HepG2 (cell line): Measurements from ENCODE around the gene NR4A2. TPM values are rescaled to one million over a fixed set of nuclear protein-coding genes. Genes with fewer than 3 reads are reported as not detected.

ENCODE experiments used
- ARNT ChIP-seq: fragments of 450-650 bp; IDR thresholded peaks from 2 replicates; pipeline ENCODE4 v1.6.1; 2017
- EZH2 ChIP-seq: conservative IDR thresholded peaks from 2 replicates; pipeline ENCODE4 v1.6.1; 2012; ENCODE audit warnings: mild to moderate bottlenecking, low read depth, low read length, moderate library complexity
- JARID2 ChIP-seq: sonication (generic); formaldehyde crosslinking; IDR thresholded peaks from 2 replicates; pipeline ENCODE4 v1.8.1; 2023; ENCODE audit warnings: missing genetic modification reagents, inconsistent platforms; ENCODE audit not compliant: insufficient replicate concordance
- KAT7 ChIP-seq: IDR thresholded peaks from 2 replicates; pipeline ENCODE4 v1.6.1; 2018; ENCODE audit warnings: borderline replicate concordance, missing compliant biosample characterization
- KDM5B ChIP-seq: sonication (generic); formaldehyde crosslinking; IDR thresholded peaks from 2 replicates; pipeline ENCODE4 v1.4.0; 2020; ENCODE audit warnings: missing genetic modification reagents, mild to moderate bottlenecking, borderline replicate concordance
- MED13 ChIP-seq: sonication (generic); formaldehyde crosslinking; IDR thresholded peaks from 2 replicates; pipeline ENCODE4 v1.5.0; 2020; ENCODE audit warnings: missing genetic modification reagents
- NRL ChIP-seq: sonication (generic); formaldehyde crosslinking; IDR thresholded peaks from 2 replicates; pipeline ENCODE4 v1.5.0; 2020; ENCODE audit warnings: missing genetic modification reagents, mild to moderate bottlenecking, moderate library complexity, borderline replicate concordance
- PHF21A ChIP-seq: sonication (generic); formaldehyde crosslinking; IDR thresholded peaks from 2 replicates; pipeline ENCODE4 v1.5.0; 2020; ENCODE audit warnings: mild to moderate bottlenecking, missing genetic modification reagents
- SRF ChIP-seq: IDR thresholded peaks from 2 replicates; pipeline ENCODE4 v1.6.1; 2011; ENCODE audit warnings: mild to moderate bottlenecking, low read depth, low read length, moderate library complexity
- TBX2 ChIP-seq: sonication (generic); formaldehyde crosslinking; IDR thresholded peaks from 2 replicates; pipeline ENCODE4 v1.5.0; 2020; ENCODE audit warnings: missing genetic modification reagents, mild to moderate bottlenecking, borderline replicate concordance
- ZBTB7B ChIP-seq: sonication (generic); formaldehyde crosslinking; IDR thresholded peaks from 2 replicates; pipeline ENCODE4 v1.4.0; 2020; ENCODE audit warnings: missing genetic modification reagents
- ZNF3 ChIP-seq: IDR thresholded peaks from 2 replicates; pipeline ENCODE4 v1.7.0; 2017; ENCODE audit warnings: inconsistent platforms
- ZNF431 ChIP-seq: sonication (generic); formaldehyde crosslinking; IDR thresholded peaks from 2 replicates; pipeline ENCODE4 v1.9.0; 2022; ENCODE audit warnings: missing genetic modification reagents, low read depth, mild to moderate bottlenecking, borderline replicate concordance
- ZNF451 ChIP-seq: sonication (generic); formaldehyde crosslinking; IDR thresholded peaks from 2 replicates; pipeline ENCODE4 v1.5.0; 2020; ENCODE audit warnings: mild to moderate bottlenecking, missing genetic modification reagents
- ZNF674 ChIP-seq: sonication (generic); formaldehyde crosslinking; IDR thresholded peaks from 2 replicates; pipeline ENCODE4 v1.5.0; 2020; ENCODE audit warnings: low read depth, mild to moderate bottlenecking, missing genetic modification reagents
- ZNF724P ChIP-seq: sonication (generic); formaldehyde crosslinking; IDR thresholded peaks from 2 replicates; pipeline ENCODE4 v1.8.0; 2022; ENCODE audit warnings: missing genetic modification reagents, borderline replicate concordance
- ZNF891 ChIP-seq: sonication (generic); formaldehyde crosslinking; IDR thresholded peaks from 2 replicates; pipeline ENCODE4 v1.5.0; 2020; ENCODE audit warnings: mild to moderate bottlenecking, missing genetic modification reagents
- polyA plus RNA-seq, 8 experiments: library from polyadenylated mRNA; depleted of rRNA in 3 of 8; stranded (reverse) in 7 of 8; unstranded in 1 of 8; fragments of >200 nt; fragmentation: Illumina TruSeq in 4 of 8; extraction: Trizol in 4 of 8; gene quantifications; 2 replicates each; pipeline versions ENCODE4 v1.2.1 to v1.2.3, GENCODE V29; 2011 to 2016; ENCODE audit warnings: low read depth in 4 of 8, missing spikeins in 1 of 8, mixed read lengths in 1 of 8; ENCODE audit not compliant: insufficient read depth in 1 of 8
- total RNA-seq, 5 experiments: library from RNA; depleted of rRNA; stranded (reverse); fragments of >200 nt; fragmentation: Illumina TruSeq; extraction: Trizol; gene quantifications; 2 replicates each; pipeline ENCODE4 v1.2.3, GENCODE V29; 2016; ENCODE audit warnings: low read depth in 1 of 5
- TF ChIP-seq, protein P1 (sequence below): sonication (generic); formaldehyde crosslinking; IDR thresholded peaks from 2 replicates; pipeline ENCODE4 v1.5.0; 2020; ENCODE audit warnings: mild to moderate bottlenecking, missing genetic modification reagents, moderate library complexity
- TF ChIP-seq, protein P2 (sequence below): sonication (generic); formaldehyde crosslinking; IDR thresholded peaks from 2 replicates; pipeline ENCODE4 v1.4.0; 2020; ENCODE audit warnings: missing genetic modification reagents, mild to moderate bottlenecking, borderline replicate concordance
- TF ChIP-seq, protein P3 (sequence below): sonication (generic); formaldehyde crosslinking; IDR thresholded peaks from 2 replicates; pipeline ENCODE4 v1.4.0; 2020; ENCODE audit warnings: mild to moderate bottlenecking, missing genetic modification reagents
- TF ChIP-seq, protein P4 (sequence below): sonication (generic); formaldehyde crosslinking; IDR thresholded peaks from 2 replicates; pipeline ENCODE4 v1.4.0; 2020; ENCODE audit warnings: missing genetic modification reagents
- TF ChIP-seq, protein P5 (sequence below), 2 experiments: fragments of 450-650 bp in 1 of 2; sonication (generic) in 1 of 2; formaldehyde crosslinking; IDR thresholded peaks; 2 replicates each; pipeline versions ENCODE4 v1.5.0 to v1.8.0; 2020 to 2022; ENCODE audit warnings: mild to moderate bottlenecking in 1 of 2, missing genetic modification reagents in 1 of 2
- TF ChIP-seq, protein P6 (sequence below): sonication (generic); formaldehyde crosslinking; IDR thresholded peaks from 2 replicates; pipeline ENCODE4 v1.8.1; 2023; ENCODE audit warnings: mild to moderate bottlenecking, moderate library complexity, missing genetic modification reagents

The NR4A2 gene
- total and polyA plus RNA-seq, 2 of the 13 experiments (the other 11 are each of a cell fraction or from before 2014, with no cell fraction given) = not detected

DNA sequence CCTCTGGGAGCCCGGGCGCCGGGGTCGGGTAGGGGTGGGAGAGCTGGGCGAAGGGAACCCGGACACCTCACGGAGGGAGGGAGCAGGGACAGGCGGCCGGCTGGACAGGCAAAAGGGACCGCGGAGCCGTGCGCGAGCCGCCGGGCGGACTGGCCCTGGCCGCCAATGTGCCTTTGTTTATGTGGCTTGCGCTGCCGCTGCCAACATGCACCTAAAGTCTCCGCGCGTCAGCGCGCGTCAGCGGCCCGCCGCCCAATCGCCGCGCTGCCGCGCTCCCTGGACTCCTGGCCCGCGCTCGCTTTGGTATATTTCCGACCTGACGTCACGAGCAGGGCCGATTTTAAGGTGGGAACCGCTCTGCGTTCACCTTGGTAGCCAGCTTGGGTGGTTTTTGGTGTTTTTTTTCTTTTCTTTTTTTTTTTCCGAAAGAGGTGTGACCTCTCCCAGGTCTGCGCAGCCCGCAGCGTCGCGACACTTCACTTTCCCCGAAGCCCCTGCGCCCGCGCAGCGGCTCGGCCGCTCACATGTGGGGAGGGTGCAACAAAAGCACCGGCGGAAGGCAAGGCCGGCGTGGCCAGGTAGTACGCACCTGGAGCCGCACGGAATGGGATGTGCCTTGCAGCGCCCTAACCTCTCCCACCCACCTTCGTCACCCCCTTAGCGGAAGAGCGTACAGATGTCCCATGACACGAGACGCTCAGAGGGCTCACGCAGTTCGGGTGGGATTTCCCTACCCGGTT is at the start of gene NR4A2 (continued):
- TF ChIP-seq, protein P1, sequence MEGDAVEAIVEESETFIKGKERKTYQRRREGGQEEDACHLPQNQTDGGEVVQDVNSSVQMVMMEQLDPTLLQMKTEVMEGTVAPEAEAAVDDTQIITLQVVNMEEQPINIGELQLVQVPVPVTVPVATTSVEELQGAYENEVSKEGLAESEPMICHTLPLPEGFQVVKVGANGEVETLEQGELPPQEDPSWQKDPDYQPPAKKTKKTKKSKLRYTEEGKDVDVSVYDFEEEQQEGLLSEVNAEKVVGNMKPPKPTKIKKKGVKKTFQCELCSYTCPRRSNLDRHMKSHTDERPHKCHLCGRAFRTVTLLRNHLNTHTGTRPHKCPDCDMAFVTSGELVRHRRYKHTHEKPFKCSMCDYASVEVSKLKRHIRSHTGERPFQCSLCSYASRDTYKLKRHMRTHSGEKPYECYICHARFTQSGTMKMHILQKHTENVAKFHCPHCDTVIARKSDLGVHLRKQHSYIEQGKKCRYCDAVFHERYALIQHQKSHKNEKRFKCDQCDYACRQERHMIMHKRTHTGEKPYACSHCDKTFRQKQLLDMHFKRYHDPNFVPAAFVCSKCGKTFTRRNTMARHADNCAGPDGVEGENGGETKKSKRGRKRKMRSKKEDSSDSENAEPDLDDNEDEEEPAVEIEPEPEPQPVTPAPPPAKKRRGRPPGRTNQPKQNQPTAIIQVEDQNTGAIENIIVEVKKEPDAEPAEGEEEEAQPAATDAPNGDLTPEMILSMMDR (CRISPR knock-in tag) = no peak
- TF ChIP-seq ZNF891 (CRISPR knock-in tag) (no peak), PHF21A (CRISPR knock-in tag) (0 out of 2 replicates have a peak, but pooled peaks have one; percentile 17), ZBTB7B (CRISPR knock-in tag) (0 out of 2 replicates have a peak, but pooled peaks have one; percentile 18), ZNF724P (CRISPR knock-in tag) (no peak), ZNF674 (CRISPR knock-in tag) (no peak), TBX2 (CRISPR knock-in tag) (peak; percentile 53; the same call in 1 of the 2 replicates), MED13 (CRISPR knock-in tag) (no peak), NRL (CRISPR knock-in tag) (peak; percentile 17; the same call in 1 of the 2 replicates), JARID2 (CRISPR knock-in tag) (no peak), EZH2 (no peak), KDM5B (peak; percentile 46; the same call in 1 of the 2 replicates), ZNF451 (CRISPR knock-in tag) (no peak), SRF (peak; percentile 71; the same call in 1 of the 2 replicates), ZNF431 (no peak), ARNT (no peak), KAT7 (CRISPR knock-in tag) (no peak), ZNF3 (no peak)
- TF ChIP-seq, protein P2, sequence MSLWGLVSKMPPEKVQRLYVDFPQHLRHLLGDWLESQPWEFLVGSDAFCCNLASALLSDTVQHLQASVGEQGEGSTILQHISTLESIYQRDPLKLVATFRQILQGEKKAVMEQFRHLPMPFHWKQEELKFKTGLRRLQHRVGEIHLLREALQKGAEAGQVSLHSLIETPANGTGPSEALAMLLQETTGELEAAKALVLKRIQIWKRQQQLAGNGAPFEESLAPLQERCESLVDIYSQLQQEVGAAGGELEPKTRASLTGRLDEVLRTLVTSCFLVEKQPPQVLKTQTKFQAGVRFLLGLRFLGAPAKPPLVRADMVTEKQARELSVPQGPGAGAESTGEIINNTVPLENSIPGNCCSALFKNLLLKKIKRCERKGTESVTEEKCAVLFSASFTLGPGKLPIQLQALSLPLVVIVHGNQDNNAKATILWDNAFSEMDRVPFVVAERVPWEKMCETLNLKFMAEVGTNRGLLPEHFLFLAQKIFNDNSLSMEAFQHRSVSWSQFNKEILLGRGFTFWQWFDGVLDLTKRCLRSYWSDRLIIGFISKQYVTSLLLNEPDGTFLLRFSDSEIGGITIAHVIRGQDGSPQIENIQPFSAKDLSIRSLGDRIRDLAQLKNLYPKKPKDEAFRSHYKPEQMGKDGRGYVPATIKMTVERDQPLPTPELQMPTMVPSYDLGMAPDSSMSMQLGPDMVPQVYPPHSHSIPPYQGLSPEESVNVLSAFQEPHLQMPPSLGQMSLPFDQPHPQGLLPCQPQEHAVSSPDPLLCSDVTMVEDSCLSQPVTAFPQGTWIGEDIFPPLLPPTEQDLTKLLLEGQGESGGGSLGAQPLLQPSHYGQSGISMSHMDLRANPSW (CRISPR knock-in tag) = no peak
- TF ChIP-seq, protein P3, sequence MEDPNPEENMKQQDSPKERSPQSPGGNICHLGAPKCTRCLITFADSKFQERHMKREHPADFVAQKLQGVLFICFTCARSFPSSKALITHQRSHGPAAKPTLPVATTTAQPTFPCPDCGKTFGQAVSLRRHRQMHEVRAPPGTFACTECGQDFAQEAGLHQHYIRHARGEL = no peak
- TF ChIP-seq, protein P4, sequence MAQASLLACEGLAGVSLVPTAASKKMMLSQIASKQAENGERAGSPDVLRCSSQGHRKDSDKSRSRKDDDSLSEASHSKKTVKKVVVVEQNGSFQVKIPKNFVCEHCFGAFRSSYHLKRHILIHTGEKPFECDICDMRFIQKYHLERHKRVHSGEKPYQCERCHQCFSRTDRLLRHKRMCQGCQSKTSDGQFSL = no peak
- TF ChIP-seq, protein P5, sequence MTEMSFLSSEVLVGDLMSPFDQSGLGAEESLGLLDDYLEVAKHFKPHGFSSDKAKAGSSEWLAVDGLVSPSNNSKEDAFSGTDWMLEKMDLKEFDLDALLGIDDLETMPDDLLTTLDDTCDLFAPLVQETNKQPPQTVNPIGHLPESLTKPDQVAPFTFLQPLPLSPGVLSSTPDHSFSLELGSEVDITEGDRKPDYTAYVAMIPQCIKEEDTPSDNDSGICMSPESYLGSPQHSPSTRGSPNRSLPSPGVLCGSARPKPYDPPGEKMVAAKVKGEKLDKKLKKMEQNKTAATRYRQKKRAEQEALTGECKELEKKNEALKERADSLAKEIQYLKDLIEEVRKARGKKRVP (CRISPR knock-in tag; IDR thresholded peaks at IDR 0.05) = no peak
- TF ChIP-seq, protein P6, sequence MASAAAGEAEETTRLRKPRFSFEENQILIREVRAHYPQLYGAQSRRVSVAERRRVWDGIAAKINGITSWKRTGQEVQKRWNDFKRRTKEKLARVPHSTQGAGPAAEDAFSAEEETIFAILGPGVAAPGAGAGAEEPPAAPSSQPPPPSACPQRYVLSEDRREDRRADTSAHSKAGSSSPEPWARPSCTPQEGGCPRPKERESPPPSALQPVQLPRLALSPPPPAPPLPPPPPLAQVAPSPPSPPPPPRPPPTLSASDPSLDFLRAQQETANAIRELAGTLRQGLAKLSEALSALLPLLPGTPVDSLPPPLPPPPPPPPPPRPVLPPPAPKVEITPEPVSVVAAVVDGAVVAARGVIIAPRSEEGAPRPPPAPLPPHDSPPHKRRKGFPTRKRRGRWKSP (CRISPR knock-in tag) = peak; percentile 68; the same call in 1 of the 2 replicates
